HG03457 (cell line): ENCODE results near the gene LPCAT4.
"Not testable (repeated sequence)": the region's sequence is repeated elsewhere in the genome, so short reads cannot be mapped to it uniquely, and the experiment has no call there.

ENCODE experiments used
- ATAC-seq: cut with Tn5 transposase; IDR thresholded peaks from one replicate; pipeline ENCODE4 v1.9.1; 2021; ENCODE audit warnings: moderate number of reproducible peaks; ENCODE audit not compliant: unreplicated experiment

LPCAT4 gene

GRCh38 chr15:34364041-34364440 lies 3.0 kb downstream of the LPCAT4 start:
- no peak for ATAC-seq

DNA sequence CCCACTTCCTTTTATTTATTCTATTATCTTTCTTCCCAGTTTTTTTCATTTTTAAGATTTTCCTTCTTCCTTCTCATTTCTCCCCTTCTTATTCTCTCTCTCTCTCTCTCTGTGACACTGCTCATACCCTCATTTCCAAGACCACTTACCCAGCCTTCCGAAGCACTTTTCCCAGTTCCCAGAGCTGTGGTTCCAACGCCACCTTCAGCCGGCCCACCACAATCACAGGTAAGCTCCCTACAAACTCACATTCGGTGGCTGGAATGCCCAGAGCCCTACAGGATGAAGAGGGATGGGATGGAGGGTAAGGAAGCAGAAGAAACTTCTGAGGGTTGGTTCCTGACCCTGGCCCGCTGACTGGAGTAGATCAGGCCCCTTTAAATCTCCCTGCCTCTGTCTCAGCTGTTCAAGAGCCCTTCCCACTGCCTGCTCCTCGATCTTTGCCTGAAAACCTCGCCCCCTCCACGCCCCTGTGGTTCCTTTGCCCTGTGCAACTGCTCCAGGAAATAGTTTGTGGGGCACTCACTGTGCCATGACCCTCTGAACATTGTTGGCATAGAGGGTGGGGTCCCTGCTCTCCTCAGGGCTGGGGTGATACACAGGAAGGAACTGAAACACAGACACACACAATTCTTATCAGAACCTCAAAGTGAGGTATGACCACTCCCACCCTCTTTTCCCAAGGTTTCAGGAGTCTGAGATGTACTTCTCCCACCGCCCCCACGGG lies 4.8 kb downstream of the LPCAT4 start:
- ATAC-seq = no peak

GRCh38 chr15:34361278-34361677 lies 5.7 kb downstream of the LPCAT4 start:
- ATAC-seq = no peak

DNA sequence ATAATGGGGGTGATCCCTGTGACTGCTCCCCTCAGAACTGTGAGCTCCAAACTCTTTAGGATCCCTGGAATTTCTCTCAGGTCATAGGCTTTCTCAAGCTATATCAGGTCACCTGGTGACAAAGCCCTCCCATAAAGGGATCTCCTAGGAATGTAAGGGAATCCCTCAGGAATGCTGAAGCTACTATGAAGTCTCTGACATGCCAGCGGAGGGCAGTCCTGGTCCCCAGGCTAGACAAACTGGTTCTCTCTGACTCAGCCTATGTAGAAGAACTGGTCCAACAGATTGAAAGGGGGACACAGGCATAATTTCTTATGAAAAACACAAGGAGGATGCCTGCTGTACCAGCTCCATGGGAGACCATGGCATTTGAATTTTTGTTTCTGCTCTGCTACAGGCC lies 6.7 kb downstream of the LPCAT4 start:
- no peak for ATAC-seq

GRCh38 chr15:34359416-34359815 lies 7.6 kb downstream of the LPCAT4 start:
- no peak for ATAC-seq

DNA sequence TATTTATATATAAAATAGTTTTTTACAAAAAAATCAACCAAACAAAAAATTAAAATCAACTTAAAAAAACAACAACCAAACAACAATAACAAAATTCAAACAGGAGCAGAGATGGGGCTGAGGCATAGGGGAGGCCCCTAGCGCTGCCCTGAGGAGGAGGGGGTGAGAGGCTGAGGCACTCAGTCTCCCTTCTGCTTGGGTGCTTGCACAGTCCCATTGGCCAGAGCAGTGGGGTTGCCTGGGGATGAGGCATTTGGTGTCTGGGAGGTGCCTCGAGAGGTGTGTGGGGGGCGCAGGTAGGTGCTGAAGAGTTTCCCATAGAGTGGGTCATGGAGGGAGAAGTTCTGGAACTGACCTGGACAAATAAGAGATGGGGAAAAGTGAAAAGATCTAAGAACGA lies 8.0 kb downstream of the LPCAT4 start:
- no peak for ATAC-seq

DNA sequence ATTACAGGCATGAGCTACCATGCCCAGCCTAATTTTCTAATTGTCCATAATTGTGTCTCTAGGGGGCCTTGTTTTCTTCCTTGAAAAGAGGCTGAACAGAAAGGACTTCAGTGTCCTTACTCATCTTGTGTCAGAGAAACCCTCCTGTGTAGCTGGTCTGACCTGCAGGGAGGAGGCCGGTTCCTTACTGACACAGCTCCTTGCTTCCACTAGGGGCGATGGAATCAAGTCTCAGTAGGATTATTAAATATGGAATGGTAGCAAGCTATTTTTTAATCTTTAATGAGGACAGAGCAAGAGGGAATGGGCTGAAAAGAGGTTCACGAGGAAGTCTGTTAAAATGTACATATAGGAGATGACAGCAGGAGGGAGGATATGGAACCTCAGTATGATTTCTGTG lies 8.6 kb downstream of the LPCAT4 start:
- ATAC-seq = no peak

DNA sequence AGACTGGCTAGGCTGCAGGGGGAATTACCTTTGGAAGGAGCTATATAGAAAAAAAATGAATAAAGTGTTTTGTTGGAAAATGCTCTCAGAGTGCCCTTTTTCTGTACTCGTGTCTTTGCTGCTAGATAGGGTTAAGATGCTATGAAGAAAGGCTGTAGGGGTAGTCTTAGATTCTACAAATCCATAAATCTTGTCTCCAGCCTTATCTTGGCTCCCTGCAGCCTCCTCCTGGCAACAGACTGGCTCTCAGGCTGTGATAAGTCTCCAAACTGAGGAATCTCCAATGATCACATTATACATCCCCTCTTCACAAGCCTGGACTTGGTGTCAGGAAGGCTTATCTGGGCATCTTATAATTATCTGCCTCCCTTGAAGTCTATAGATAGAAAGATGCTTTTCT lies 9.3 kb downstream of the LPCAT4 start:
- no peak for ATAC-seq

DNA sequence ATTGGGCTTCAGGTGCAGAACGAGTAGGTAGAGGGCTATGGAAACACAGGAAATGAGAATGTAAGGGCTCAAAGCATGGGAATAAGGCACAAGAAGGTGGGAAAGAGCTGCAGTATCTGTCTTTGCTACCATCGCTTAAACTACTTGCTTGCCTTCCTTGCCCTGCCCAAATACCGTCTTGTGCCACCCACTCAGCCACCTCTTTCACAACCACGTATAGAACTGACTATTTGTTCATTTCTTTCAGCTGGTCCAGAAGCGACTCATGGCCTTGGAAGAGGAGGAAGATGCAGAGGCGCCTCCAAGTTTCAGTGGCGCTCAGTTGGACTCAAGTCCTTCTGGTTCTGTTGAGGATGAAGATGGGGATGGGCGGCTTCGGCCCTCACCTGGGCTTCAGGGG lies 11.8 kb downstream of the LPCAT4 start:
- no peak for ATAC-seq

- no peak for ATAC-seq
These were observed 12.7 kb downstream of the LPCAT4 start for GRCh38 chr15:34354286-34354685.

DNA sequence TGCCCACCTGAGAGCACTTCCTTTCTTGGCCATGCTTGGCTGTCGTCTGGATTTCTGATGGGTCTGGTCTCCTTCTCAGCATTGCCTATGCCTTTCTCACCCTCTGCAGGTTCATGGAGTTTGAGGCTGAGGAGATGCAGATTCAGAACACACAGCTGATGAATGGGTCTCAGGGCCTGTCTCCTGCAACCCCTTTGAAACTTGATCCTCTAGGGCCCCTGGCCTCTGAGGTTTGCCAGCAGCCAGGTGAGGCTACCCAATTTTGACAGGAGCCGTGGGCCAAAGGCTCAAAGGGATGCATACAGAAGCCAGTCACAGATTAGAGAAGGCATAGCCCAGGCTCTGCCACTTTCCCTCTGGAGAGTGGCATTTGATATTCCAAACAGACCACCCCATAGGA lies 13.4 kb downstream of the LPCAT4 start:
- no peak for ATAC-seq

DNA sequence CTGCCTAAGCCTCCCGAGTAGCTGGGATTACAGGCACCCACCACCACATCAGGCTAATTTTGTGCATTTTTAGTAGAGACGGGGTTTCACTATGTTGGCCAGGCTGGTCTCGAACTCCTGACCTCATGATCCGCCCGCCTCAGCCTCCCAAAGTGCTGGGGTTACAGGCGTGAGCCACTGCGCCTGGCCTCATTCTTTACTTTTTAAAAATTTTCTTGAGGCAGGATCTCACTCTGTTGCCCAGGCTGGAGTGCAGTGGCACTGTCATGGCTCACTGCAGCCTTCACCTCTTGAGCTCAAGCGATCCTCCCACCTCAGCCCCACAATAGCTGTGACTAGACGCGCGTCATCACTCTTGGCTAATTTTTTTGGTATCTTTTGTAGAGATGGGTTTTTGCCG lies 14.0 kb downstream of the LPCAT4 start:
- ATAC-seq = not testable (repeated sequence)

- ATAC-seq = no peak
These were observed 17.2 kb downstream of the LPCAT4 start for GRCh38 chr15:34349769-34350168.

- ATAC-seq = no peak
These were observed 18.2 kb downstream of the LPCAT4 start for GRCh38 chr15:34348735-34349300.

GRCh38 chr15:34347951-34348638 lies 18.9 kb downstream of the LPCAT4 start:
- ATAC-seq = no peak

DNA sequence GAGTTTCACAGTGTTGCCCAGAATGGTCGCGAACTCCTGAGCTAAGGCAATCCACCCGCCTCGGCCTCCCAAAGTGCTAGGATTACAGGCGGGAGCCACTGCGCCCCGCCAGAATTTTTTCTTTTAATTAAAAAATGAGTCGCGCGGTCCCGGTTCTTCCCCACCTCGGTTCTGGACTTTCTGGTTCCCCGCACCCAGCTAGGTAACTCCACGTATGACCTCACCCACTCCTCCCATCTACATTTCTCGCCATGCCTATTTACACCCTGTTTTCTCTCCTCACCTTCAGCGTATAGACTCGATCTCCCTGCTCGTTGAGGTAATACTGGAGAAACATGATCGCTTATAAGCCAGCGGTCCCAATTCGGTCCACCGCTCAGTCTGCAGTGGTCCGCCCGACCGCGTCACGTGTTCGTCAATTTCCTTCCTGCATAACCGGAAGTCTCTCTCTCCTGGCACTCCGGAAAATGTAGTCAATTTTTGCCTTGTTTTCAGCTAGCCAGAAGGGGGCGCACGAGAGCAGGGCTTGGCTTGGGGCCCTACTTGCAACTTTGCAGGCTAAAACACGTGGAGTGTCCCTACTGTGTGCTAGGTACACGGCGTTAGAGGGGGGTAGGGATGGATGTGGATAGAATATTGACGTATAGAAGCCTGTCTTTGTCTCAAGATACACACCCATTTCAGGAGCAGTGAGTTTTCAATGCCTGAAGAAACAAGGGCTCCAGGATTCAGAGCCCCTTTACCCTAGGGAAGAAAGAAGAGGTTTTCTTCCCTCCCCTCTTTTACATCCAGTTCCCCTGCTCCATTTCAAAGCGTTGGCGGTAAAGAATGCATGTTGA lies 24.0 kb downstream of the LPCAT4 start, which contains the start of the genes NOP10 and NUTM1:
TSS of gene NOP10 (minus strand) at position 400 of the 839 bp plus-strand sequence. CDS start at position 337, 63 bp downstream.
TSS of gene NUTM1 (plus strand) at position 579 of the 839 bp plus-strand sequence. CDS start 382 bp downstream, outside the sequence.
- peak; percentile 66 for ATAC-seq

DNA sequence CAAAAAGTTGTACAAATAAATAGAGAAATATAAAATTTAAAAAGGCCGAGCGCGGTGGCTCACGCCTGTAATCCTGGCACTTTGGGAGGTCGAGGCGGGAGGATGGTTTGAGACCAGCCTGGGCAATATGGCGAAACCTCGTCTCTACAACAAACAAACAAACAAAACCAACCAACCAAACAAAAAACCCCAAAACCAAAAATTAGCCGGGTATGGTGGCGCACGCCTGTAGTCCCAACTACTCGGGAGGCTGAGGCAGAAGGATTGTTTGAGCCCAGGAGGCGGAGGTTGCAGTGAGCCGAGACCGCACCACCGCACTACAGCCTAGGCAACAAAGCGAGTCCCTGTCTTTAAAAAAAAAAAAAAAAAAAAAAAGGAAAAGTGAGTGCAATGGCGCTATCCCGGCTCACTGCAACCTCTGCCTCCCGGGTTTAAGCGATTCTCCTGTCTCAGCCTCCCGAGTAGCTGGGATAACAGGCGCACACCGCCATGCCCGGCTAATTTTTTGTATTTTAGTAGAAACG lies 24.7 kb downstream of the LPCAT4 start:
- ATAC-seq = not testable (repeated sequence)

GRCh38 chr15:34341381-34342212 lies 25.4 kb downstream of the LPCAT4 start:
- ATAC-seq = no peak

DNA sequence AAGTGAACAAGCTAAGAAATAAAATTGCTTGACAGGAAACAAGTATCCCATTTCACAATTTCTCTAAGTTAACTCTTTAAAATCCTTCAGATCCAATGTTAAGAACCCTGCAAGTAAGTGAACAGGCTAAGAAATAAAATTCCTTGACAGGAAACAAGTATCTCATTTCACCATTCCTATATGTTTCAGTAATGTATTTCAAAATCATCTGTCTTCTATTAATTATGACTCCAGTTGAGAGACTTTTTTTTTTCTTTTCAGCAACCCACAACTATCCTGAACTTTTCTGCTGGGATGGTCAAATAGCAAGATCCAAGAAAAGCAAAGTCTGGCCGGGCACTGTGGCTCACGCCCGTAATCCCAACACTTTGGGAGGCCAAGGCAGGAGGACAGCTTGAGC lies 27.1 kb downstream of the LPCAT4 start:
- ATAC-seq = no peak

DNA sequence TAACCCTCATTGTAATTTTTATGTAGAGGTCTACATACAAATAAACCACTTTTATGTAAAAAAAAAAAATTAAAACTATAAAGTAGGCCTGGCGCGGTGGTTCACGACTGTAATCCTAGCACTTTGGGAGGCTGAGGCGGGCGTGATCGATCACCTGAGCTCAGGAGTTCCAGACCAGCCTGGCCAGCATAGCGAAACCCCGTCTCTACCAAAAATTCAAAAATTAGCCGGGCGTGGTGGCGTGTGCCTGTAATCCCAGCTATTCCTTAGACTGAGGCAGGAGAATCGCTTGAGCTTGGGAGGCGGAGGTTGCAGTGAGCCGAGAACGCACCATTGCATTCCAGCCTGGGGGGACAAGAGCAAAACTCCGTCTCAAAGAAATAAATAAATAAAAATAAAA lies 28.6 kb downstream of the LPCAT4 start:
- no peak for ATAC-seq
